ENCODE measurements around the gene DDTL.

The DDTL gene

GRCh38 chr22:24007253-24008021, 40.7 kb downstream of the DDTL start:
- no peak for FAIRE-seq

GRCh38 chr22:24008022-24008283, 41.3 kb downstream of the DDTL start:
- no peak for FAIRE-seq

DNA sequence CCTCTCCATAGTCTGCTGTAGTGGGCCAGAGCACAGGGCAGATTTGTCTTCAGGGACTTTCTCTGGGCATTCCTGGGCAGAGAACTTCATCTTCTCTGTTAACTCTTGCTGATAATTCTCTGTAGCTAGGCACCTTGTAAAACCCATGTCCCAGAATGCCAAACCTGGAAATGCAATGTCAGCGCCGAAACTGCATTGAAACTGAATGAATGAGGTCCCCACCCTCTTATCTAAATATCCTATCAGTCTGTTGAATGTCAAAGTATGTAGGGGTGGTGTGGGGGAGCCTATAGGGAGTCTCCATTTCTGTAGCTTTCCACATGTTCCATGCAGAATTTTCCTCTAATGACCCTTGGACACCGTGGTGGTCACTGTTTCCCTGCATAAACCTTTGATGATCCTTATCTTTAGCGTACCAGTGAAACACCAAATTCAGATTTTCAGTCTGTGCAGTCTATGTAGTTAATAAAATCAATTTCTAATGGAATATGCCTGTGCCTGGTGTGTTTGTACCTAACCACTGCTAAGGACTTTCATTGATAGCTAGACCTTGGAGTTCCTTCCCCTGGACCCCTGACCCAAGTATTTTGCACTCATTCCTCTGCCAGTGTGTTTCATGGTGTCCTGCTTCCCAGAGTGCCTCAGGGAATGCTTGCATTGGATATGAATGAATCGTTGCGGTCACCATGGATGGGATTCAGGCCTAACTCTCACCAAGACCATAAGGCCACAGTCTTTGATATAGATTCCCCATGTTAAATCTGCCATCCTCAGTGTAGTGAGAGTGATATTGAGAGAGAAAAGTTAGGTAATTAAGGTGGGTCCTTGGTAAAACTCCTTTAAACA, 41.9 kb downstream of the DDTL start:
- no peak for FAIRE-seq

DNA sequence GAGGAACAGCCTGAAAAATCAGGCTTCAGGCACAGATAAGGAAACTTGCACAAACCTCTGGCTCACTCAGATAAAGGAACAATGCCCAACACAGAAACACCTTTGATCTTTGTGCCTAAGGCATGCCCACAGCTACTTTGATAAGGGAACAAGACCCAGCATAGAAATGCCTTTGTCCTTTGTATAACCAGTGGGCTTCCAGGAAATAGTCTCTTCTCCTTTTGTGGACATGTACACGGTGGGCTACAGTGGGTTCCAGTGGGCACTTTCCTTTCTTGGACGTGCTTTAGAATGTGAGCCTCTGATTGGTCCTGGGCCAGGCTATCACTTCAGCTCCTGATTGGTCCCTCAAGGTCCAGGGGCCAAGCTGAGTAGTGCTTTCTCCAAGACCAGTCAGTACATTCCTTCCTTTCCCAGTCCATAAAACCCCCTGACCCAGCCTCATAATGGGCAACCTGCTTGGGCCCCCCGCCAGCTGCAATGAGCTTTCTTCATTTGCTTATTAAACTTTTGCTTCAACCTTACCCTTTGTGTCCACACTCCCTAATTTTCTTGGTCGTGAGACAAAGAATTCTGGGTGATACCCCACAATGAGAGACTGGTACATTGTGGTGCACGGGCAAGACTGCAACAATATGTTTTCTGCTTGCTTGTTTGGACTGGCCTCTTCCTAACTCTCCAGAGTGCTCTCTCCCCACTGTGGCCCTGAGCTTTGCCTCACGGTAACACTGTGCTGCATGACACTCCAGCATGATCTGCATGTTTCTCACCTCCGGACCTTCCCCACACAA, 42.7 kb downstream of the DDTL start:
- no peak for FAIRE-seq

DNA sequence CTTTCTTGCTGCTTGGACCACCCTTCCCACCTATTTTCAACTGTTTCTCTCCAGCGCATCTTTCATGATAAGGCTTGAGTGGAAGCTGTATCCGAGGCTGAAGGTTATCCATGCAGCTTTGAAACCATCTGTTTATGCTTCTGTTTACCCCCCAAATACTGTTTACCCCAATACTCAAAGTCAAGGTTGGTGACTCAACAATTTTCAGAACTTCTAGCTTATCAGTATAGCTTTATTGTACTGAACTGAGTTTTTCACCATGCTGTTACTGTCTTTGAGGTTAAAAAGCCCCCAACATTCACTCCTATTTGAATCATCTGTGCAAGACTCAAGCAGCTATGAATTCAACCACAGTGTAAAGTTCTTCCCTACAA, 43.3 kb downstream of the DDTL start:
- FAIRE-seq, result no peak

GRCh38 chr22:24011735-24012068, 45.0 kb downstream of the DDTL start:
- FAIRE-seq, result no peak

DNA sequence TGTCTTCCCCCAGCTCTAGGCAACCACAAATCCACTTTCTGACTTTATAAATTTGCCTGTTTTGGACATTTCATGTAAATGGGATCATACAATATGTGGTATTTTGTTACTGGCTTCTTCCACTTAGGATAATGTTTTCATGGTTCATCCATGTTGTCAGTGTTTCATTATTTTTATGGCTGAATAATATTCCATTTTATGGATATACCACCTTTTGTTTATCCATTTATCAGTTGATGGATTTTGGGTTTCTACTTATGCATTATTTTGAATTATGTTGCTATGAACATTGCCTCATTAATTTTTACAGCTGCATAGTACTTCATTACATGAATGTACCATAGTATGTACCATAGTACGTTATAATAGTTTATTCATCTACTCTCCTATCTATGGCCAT, 49.5 kb downstream of the DDTL start:
- no peak for FAIRE-seq

DNA sequence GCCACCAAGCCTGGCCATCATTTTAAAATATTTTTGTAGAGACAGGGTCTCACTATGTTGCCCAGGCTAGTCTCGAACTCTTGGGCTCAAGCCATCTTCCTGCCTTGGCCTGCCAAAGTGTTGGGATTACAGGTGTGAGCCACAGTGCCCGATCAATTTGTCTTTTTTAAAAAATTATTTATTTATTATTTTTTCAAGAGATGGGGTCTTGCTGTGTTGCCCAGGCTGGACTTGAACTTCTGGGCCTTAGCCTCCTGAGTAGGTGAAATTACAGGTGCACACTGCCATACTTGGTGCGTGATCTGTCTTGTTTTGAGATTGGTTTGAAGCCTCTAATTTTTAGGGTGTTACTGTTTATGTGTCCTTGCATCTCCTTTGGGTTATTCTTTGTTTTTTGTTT, 54.6 kb downstream of the DDTL start:
- FAIRE-seq, result no peak
